GM12878 (cell line): ENCODE measurements around the gene MYLIP. TPM values are rescaled to one million over a fixed set of nuclear protein-coding genes. Genes with fewer than 3 reads are reported as not detected.

ENCODE experiments used
- ATAC-seq: fragments of 200-7000 bp; cut with Tn5 transposase; 3 replicates; pipeline ENCODE4 v1.9.1; 2020; ENCODE audit warnings: mild to moderate bottlenecking, moderate library complexity
- BruUV-seq: library from RNA; stranded (reverse); fragments of 400-500 nt; replicated peaks from 2 replicates; lab custom pipeline; 2021; lab: Mats Ljungman, UMichigan
- CTCF ChIA-PET: fragments of 300-600 bp; sonication (Branson Sonifier 250); formaldehyde crosslinking; extraction: SDS; loops from one replicate; lab custom pipeline; 2021; ENCODE audit warnings: inconsistent platforms; lab: Yijun Ruan, JAX
- POLR2A ChIA-PET: fragments of 350-600 bp; formaldehyde crosslinking; extraction: SDS; loops from one replicate; lab custom pipeline; 2021; ENCODE audit warnings: inconsistent platforms; lab: Charles Lee
- RAD21 ChIA-PET: fragments of 300-600 bp; sonication (Branson Sonifier 250); formaldehyde crosslinking; loops from one replicate; lab custom pipeline; 2023; ENCODE audit warnings: antibody characterized with exemption; ENCODE audit not compliant: unreplicated experiment; lab: Charles Lee
- SMC1A ChIA-PET: fragments of 300-600 bp; sonication (Branson Sonifier 250); formaldehyde crosslinking; loops from one replicate; lab custom pipeline; 2023; ENCODE audit not compliant: unreplicated experiment, uncharacterized antibody; lab: Charles Lee
- DNase-seq: peaks from one replicate; pipeline ENCODE4 v3.0.0-alpha.2; 2011; ENCODE audit warnings: low read depth, low spot score
- FAIRE-seq: peaks from 3 replicates; lab custom pipeline; 2011; peaks lifted over from hg19 to GRCh38; lab: Jason Lieb, UNC
- H2AFZ ChIP-seq: 2 replicates; pipeline ENCODE4 v1.6.0; 2011; ENCODE audit warnings: low read depth, low read length, control low read depth; ENCODE audit not compliant: control insufficient read depth
- H3K27ac ChIP-seq: 2 replicates; pipeline ENCODE4 v1.5.1; 2011; ENCODE audit warnings: control low read depth; ENCODE audit not compliant: control insufficient read depth, insufficient read depth
- H3K27me3 ChIP-seq, 2 experiments: replicated peaks in 1 of 2; 2 replicates each; pipeline versions ENCODE4 v1.6.0 to v1.6.1; 2011; ENCODE audit warnings: low read length in 1 of 2; ENCODE audit not compliant: control insufficient read depth in 2 of 2, insufficient read depth in 2 of 2
- H3K36me3 ChIP-seq, 2 experiments: 2 replicates each; pipeline ENCODE4 v1.5.1; 2011; ENCODE audit warnings: low read length in 1 of 2; ENCODE audit not compliant: control insufficient read depth in 2 of 2, insufficient read depth in 2 of 2
- H3K4me1 ChIP-seq: 2 replicates; pipeline ENCODE4 v1.6.1; 2011; ENCODE audit warnings: mild to moderate bottlenecking, low read length, moderate library complexity, mixed read lengths; ENCODE audit not compliant: control insufficient read depth, insufficient read depth
- H3K4me2 ChIP-seq: 2 replicates; pipeline ENCODE4 v1.6.0; 2011; ENCODE audit warnings: control low read depth; ENCODE audit not compliant: control insufficient read depth, insufficient read depth
- H3K4me3 ChIP-seq: fragments of 200-600 bp; sonication (generic); 2 replicates; pipeline ENCODE4 v1.5.1; 2016
- H3K79me2 ChIP-seq: 2 replicates; pipeline ENCODE4 v1.6.0; 2011; ENCODE audit warnings: low read length; ENCODE audit not compliant: control insufficient read depth, insufficient read depth
- H3K9ac ChIP-seq: 2 replicates; pipeline ENCODE4 v1.8.0; 2011; ENCODE audit warnings: low read length, control low read depth, mixed read lengths; ENCODE audit not compliant: control insufficient read depth, insufficient read depth
- H3K9me3 ChIP-seq: replicated peaks from 3 replicates; pipeline ENCODE4 v1.5.1; 2011; ENCODE audit warnings: mild to moderate bottlenecking, low read length; ENCODE audit not compliant: control insufficient read depth, insufficient read depth
- H4K20me1 ChIP-seq: 2 replicates; pipeline ENCODE4 v1.6.0; 2011; ENCODE audit not compliant: control insufficient read depth, insufficient read depth
- CEBPB ChIP-seq, 2 experiments: fragments of 150-350 bp in 1 of 2; IDR thresholded peaks; 2 replicates each; pipeline ENCODE4 v1.6.1; 2012 to 2014; ENCODE audit warnings: low read depth in 2 of 2, low read length in 2 of 2, borderline replicate concordance in 1 of 2, inconsistent platforms in 1 of 2
- CREB1 ChIP-seq: IDR thresholded peaks from 2 replicates; pipeline ENCODE4 v1.6.1; 2012; ENCODE audit warnings: low read depth, mild to moderate bottlenecking, inconsistent platforms
- GATAD2B ChIP-seq: fragments of 450-650 bp; conservative IDR thresholded peaks from 2 replicates; pipeline ENCODE4 v1.6.1; 2017; ENCODE audit warnings: low read depth, mild to moderate bottlenecking, moderate library complexity
- HCFC1 ChIP-seq: fragments of 150-350 bp; IDR thresholded peaks from 2 replicates; pipeline ENCODE4 v1.6.1; 2014; ENCODE audit warnings: low read length
- HDAC2 ChIP-seq: fragments of 200-600 bp; sonication (generic); IDR thresholded peaks from 2 replicates; pipeline ENCODE4 v1.6.1; 2017
- IKZF1 ChIP-seq: fragments of 450-650 bp; conservative IDR thresholded peaks from 2 replicates; pipeline ENCODE4 v1.6.1; 2017; ENCODE audit warnings: antibody characterized with exemption, mild to moderate bottlenecking
- POLR2A ChIP-seq: IDR thresholded peaks from 2 replicates; pipeline ENCODE4 v1.6.1; 2011; ENCODE audit warnings: low read depth, mild to moderate bottlenecking, low read length
- RFX5 ChIP-seq: IDR thresholded peaks from 2 replicates; pipeline ENCODE4 v1.6.1; 2011; ENCODE audit warnings: low read depth, low read length, improper control_type of control experiment
- SMC3 ChIP-seq: IDR thresholded peaks from 2 replicates; pipeline ENCODE4 v1.6.1; 2011; ENCODE audit warnings: low read length, improper control_type of control experiment, borderline replicate concordance
- STAT1 ChIP-seq: fragments of 450-650 bp; conservative IDR thresholded peaks from 2 replicates; pipeline ENCODE4 v1.6.1; 2014; ENCODE audit warnings: antibody characterized with exemption, mild to moderate bottlenecking
- TAF1 ChIP-seq: IDR thresholded peaks from 2 replicates; pipeline ENCODE4 v1.6.1; 2011; ENCODE audit warnings: mild to moderate bottlenecking, low read depth, low read length, borderline replicate concordance
- YY1 ChIP-seq: IDR thresholded peaks from 2 replicates; pipeline ENCODE4 v1.6.1; 2011; ENCODE audit warnings: low read depth, mild to moderate bottlenecking, low read length
- ZNF207 ChIP-seq: fragments of 450-650 bp; IDR thresholded peaks from 2 replicates; pipeline ENCODE4 v1.6.1; 2014; ENCODE audit warnings: antibody characterized with exemption, mild to moderate bottlenecking, borderline replicate concordance
- WGBS: methylation state at CpG from one replicate; pipeline ENCODE4 v1.1.6; 2016; ENCODE audit warnings: low lambda C conversion rate; ENCODE audit not compliant: insufficient replicate concordance, insufficient coverage; ENCODE audit errors: missing lambda C conversion rate; 5-methylcytosine and 5-hydroxymethylcytosine counted together
- in situ Hi-C: fragments of 300-500 bp; cut with MboI; formaldehyde crosslinking; loops from 9 replicates; pipeline ENCODE4 v1.14.3; 2018; ENCODE audit warnings: mixed read lengths
- intact Hi-C: fragments of 100-400 bp; cut with micrococcal nuclease; formaldehyde crosslinking; loops from one replicate; pipeline ENCODE4 v1.14.2; 2022; ENCODE audit not compliant: unreplicated experiment
- polyA plus RNA-seq, 11 experiments: library from polyadenylated mRNA; depleted of rRNA in 4 of 11; unstranded in 6 of 11; stranded (reverse) in 5 of 11; fragments of >200 nt; fragmentation: Nextera tagmentation in 4 of 11; fragmentation: Illumina TruSeq in 1 of 11; extraction: Ambion mirVana in 4 of 11; extraction: Trizol in 1 of 11; gene quantifications; 1 replicate in 1 of 11; 2 replicates in 10 of 11; pipeline versions ENCODE4 v1.2.1 to v1.2.3, GENCODE V29; 2011 to 2016; ENCODE audit warnings: inconsistent platforms in 2 of 11, missing spikeins in 2 of 11, low read depth in 1 of 11
- total RNA-seq, 4 experiments: library from RNA; depleted of rRNA in 3 of 4; stranded (reverse); fragments of >200 nt in 3 of 4; fragmentation: Illumina TruSeq in 1 of 4; extraction: Trizol in 1 of 4; gene quantifications; 2 replicates each; pipeline versions ENCODE4 v1.2.1 to v1.2.3, GENCODE V29; 2013 to 2021
- TF ChIP-seq, protein P1 (sequence below): IDR thresholded peaks from 2 replicates; pipeline ENCODE4 v1.6.1; 2012; ENCODE audit warnings: low read depth, low read length, improper control_type of control experiment
- TF ChIP-seq, protein P2 (sequence below): fragments of 450-650 bp; IDR thresholded peaks from 2 replicates; pipeline ENCODE4 v1.6.1; 2014; ENCODE audit warnings: mild to moderate bottlenecking
- TF ChIP-seq, protein P3 (sequence below): fragments of 450-650 bp; IDR thresholded peaks from 2 replicates; pipeline ENCODE4 v1.6.1; 2016; ENCODE audit warnings: mild to moderate bottlenecking, moderate library complexity, borderline replicate concordance
- TF ChIP-seq, protein P4 (sequence below): IDR thresholded peaks from 2 replicates; pipeline ENCODE4 v1.6.1; 2011; ENCODE audit warnings: borderline replicate concordance, low read depth, mild to moderate bottlenecking, moderate library complexity, low read length; ENCODE audit not compliant: insufficient read depth, poor library complexity, severe bottlenecking
- TF ChIP-seq, protein P5 (sequence below): IDR thresholded peaks from 2 replicates; pipeline ENCODE4 v1.6.1; 2011; ENCODE audit warnings: low read depth, low read length, improper control_type of control experiment, borderline replicate concordance

Gene MYLIP
- total and polyA plus RNA-seq, 10 of the 15 experiments (the other 5 are each of a cell fraction or from before 2014, with no cell fraction given) = 5.3 to 123 (median 12.5) TPM

DNA sequence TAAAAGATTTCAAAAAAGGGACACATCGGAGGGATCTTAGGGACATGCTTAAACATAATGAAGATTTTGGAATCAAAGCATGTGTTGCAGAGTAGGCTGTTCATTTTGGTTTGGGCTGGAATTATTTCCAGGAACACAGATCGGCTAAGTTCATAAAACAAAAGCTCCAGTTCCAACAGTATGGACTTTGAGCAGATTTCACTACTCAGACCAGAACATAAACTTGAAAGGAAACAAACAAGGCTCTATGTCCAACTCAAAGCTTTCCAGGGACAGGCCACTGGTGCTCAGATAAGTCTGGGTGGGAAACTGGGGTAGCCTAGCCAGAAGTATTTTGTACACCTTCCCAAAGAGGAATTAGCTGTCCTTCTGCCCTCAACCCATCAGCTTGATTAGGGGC lies 58.3 kb downstream of the MYLIP start:
- no peak overlapping the region for H3K4me3 ChIP-seq
- ChIA-PET SMC1A (interaction anchor here (1.8 to 2.5 kb wide), 3 partner anchors 18 to 57 kb away, joined by 5 to 15 read pairs (median 5); no protein-coding TSS in a partner anchor), CTCF (interaction anchor here (0.6 to 2.6 kb wide), 9 partner anchors 11 to 496 kb away, joined by 3 to 14 read pairs (median 3); partner anchors contain the start of gene MYLIP), RAD21 (interaction anchor here (0.7 to 2.2 kb wide), 3 partner anchors 18 to 58 kb away, joined by 3 to 6 read pairs (median 5); partner anchors contain the start of gene MYLIP), POLR2A (no interaction called here)
- no peaks in the 10 kb centered on the region for H3K9me3 ChIP-seq
- H2AFZ ChIP-seq = no peak overlapping the region
- BruUV-seq = no TSS peak
- intact Hi-C loops (no loop called here), in situ Hi-C loops (no loop called here)
- 74% methylated on average over 2 of the region's 2 CpGs for WGBS
- no peak overlapping the region for H3K9ac ChIP-seq
- no peaks in the 10 kb centered on the region for H3K79me2 ChIP-seq
- H3K27ac ChIP-seq = no peak overlapping the region
- ATAC-seq (no peak), FAIRE-seq (no peak), DNase-seq (no peak)
- no peaks in the 10 kb centered on the region; a peak in 1 of 4 replicates for H3K27me3 ChIP-seq
- H4K20me1 ChIP-seq = no peaks in the 10 kb centered on the region
- H3K4me1 ChIP-seq = no peaks in the 10 kb centered on the region
- no peak overlapping the region for H3K4me2 ChIP-seq
- no peaks in the 10 kb centered on the region for H3K36me3 ChIP-seq
- TF ChIP-seq, protein P1, sequence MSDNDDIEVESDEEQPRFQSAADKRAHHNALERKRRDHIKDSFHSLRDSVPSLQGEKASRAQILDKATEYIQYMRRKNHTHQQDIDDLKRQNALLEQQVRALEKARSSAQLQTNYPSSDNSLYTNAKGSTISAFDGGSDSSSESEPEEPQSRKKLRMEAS = no peak
- TF ChIP-seq RFX5 = no peak
- no peak for TF ChIP-seq IKZF1
- no peak for TF ChIP-seq CEBPB (IDR thresholded peaks at IDR 0.05; ENCODE audit: borderline replicate concordance in 1 of 2, low read depth in 2 of 2, low read length in 2 of 2)
- TF ChIP-seq POLR2A = no peak
- no peak for TF ChIP-seq YY1
- no peak for TF ChIP-seq GATAD2B
- no peak for TF ChIP-seq CREB1
- TF ChIP-seq HCFC1 = no peak
- TF ChIP-seq HDAC2 = no peak
- TF ChIP-seq, protein P2, sequence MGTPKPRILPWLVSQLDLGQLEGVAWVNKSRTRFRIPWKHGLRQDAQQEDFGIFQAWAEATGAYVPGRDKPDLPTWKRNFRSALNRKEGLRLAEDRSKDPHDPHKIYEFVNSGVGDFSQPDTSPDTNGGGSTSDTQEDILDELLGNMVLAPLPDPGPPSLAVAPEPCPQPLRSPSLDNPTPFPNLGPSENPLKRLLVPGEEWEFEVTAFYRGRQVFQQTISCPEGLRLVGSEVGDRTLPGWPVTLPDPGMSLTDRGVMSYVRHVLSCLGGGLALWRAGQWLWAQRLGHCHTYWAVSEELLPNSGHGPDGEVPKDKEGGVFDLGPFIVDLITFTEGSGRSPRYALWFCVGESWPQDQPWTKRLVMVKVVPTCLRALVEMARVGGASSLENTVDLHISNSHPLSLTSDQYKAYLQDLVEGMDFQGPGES = no peak
- TF ChIP-seq ZNF207 = no peak
- TF ChIP-seq, protein P3, sequence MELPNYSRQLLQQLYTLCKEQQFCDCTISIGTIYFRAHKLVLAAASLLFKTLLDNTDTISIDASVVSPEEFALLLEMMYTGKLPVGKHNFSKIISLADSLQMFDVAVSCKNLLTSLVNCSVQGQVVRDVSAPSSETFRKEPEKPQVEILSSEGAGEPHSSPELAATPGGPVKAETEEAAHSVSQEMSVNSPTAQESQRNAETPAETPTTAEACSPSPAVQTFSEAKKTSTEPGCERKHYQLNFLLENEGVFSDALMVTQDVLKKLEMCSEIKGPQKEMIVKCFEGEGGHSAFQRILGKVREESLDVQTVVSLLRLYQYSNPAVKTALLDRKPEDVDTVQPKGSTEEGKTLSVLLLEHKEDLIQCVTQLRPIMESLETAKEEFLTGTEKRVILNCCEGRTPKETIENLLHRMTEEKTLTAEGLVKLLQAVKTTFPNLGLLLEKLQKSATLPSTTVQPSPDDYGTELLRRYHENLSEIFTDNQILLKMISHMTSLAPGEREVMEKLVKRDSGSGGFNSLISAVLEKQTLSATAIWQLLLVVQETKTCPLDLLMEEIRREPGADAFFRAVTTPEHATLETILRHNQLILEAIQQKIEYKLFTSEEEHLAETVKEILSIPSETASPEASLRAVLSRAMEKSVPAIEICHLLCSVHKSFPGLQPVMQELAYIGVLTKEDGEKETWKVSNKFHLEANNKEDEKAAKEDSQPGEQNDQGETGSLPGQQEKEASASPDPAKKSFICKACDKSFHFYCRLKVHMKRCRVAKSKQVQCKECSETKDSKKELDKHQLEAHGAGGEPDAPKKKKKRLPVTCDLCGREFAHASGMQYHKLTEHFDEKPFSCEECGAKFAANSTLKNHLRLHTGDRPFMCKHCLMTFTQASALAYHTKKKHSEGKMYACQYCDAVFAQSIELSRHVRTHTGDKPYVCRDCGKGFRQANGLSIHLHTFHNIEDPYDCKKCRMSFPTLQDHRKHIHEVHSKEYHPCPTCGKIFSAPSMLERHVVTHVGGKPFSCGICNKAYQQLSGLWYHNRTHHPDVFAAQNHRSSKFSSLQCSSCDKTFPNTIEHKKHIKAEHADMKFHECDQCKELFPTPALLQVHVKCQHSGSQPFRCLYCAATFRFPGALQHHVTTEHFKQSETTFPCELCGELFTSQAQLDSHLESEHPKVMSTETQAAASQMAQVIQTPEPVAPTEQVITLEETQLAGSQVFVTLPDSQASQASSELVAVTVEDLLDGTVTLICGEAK = no peak
- TF ChIP-seq, protein P4, sequence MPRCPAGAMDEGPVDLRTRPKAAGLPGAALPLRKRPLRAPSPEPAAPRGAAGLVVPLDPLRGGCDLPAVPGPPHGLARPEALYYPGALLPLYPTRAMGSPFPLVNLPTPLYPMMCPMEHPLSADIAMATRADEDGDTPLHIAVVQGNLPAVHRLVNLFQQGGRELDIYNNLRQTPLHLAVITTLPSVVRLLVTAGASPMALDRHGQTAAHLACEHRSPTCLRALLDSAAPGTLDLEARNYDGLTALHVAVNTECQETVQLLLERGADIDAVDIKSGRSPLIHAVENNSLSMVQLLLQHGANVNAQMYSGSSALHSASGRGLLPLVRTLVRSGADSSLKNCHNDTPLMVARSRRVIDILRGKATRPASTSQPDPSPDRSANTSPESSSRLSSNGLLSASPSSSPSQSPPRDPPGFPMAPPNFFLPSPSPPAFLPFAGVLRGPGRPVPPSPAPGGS = no peak
- TF ChIP-seq TAF1 = no peak
- TF ChIP-seq STAT1 = no peak
- no peak for TF ChIP-seq SMC3
- TF ChIP-seq, protein P5, sequence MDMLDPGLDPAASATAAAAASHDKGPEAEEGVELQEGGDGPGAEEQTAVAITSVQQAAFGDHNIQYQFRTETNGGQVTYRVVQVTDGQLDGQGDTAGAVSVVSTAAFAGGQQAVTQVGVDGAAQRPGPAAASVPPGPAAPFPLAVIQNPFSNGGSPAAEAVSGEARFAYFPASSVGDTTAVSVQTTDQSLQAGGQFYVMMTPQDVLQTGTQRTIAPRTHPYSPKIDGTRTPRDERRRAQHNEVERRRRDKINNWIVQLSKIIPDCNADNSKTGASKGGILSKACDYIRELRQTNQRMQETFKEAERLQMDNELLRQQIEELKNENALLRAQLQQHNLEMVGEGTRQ = no peak
